ENCODE results near the gene DNAI1. TPM values are rescaled to one million over a fixed set of nuclear protein-coding genes. Genes with fewer than 3 reads are reported as not detected.

DNAI1 gene
- total and polyA plus RNA-seq, 2 of the 4 experiments (the other 2 are of a cell fraction) = not detected

GRCh38 chr9:34519321-34520020 lies 60.9 kb downstream of the DNAI1 start:
- H2AK9ac ChIP-seq (replicated peaks; ENCODE audit: low read depth, low read length, poor library complexity) = no peak overlapping the region
- dilution Hi-C loops (cut with HindIII; ENCODE audit: low sequenced_read_pairs, unreplicated experiment) = no loop called here
- H3K9ac ChIP-seq (ENCODE audit: low read depth, low read length) = no peak overlapping the region
- peaks cover 5% of the 10 kb centered on the region for H4K20me1 ChIP-seq (ENCODE audit: insufficient read depth, low read length)
- ATAC-seq (ENCODE audit: low read depth) (no peak), DNase-seq (no peak)
- no peak overlapping the region for H3K14ac ChIP-seq (replicated peaks; ENCODE audit: low read depth, low read length)
- CTCF ChIA-PET = interaction anchor here (0.6 kb wide), 1 partner anchor 35 kb away, joined by 3 read pairs; no protein-coding TSS in a partner anchor
- no peak overlapping the region for H4K5ac ChIP-seq (ENCODE audit: low read depth, low read length)
- no peak overlapping the region for H3K4me3 ChIP-seq (ENCODE audit: insufficient read depth, low read depth, low read length)
- H3K27ac ChIP-seq (ENCODE audit: insufficient read depth, low read length) = no peak overlapping the region
- POLR2A ChIA-PET (ENCODE audit: unreplicated experiment) = no interaction called here
- H4K91ac ChIP-seq (ENCODE audit: insufficient read depth, low read depth, low read length) = no peak overlapping the region
- H3K4me2 ChIP-seq (ENCODE audit: low read depth, low read length) = no peak overlapping the region
- in situ Hi-C loops (cut with MboI; ENCODE audit: low sequenced_read_pairs) = no loop called here
- H2BK20ac ChIP-seq (ENCODE audit: low read depth, low read length) = no peak overlapping the region
- H2BK5ac ChIP-seq (ENCODE audit: low read depth, low read length, poor library complexity, severe bottlenecking) = no peak overlapping the region
- H3K79me1 ChIP-seq (ENCODE audit: low read depth in 1 of 2, low read length in 2 of 2) = no peaks in the 10 kb centered on the region
- H3K4ac ChIP-seq (ENCODE audit: low read depth, low read length) = no peak overlapping the region
- H3K9me1 ChIP-seq (ENCODE audit: insufficient read depth, low read length) = no peaks in the 10 kb centered on the region
- WGBS, 2 experiments (ENCODE audit: extremely low coverage in 2 of 2, insufficient read length in 1 of 2) = no CpG with 5 or more reads among the region's 2 CpGs
- H3K18ac ChIP-seq (ENCODE audit: low read depth, low read length) = no peak overlapping the region
- intact Hi-C loops (cut with micrococcal nuclease) = no loop called here
- H3K23ac ChIP-seq (ENCODE audit: low read depth, low read length) = no peak overlapping the region
- H2BK120ac ChIP-seq (ENCODE audit: low read depth, low read length) = no peak overlapping the region
- H3K56ac ChIP-seq (ENCODE audit: extremely low read depth, insufficient read depth, low read length) = no peak overlapping the region
- no TSS peak for BruUV-seq (replicated peaks)
- H4K8ac ChIP-seq (ENCODE audit: low read depth in 2 of 2, low read length in 2 of 2) = no peak overlapping the region
- H2BK15ac ChIP-seq (ENCODE audit: low read depth, low read length) = no peak overlapping the region
- no peak for TF ChIP-seq RCOR1 (IDR thresholded peaks at IDR 0.05; ENCODE audit: insufficient replicate concordance, low read length)
- no peak for TF ChIP-seq FOS (IDR thresholded peaks at IDR 0.05; ENCODE audit: low read depth, low read length)
- H3K27me3 ChIP-seq (ENCODE audit: control insufficient read depth, insufficient read depth, low read length) = peaks cover 63% of the 10 kb centered on the region
- H2AK5ac ChIP-seq (ENCODE audit: low read depth, low read length) = no peak overlapping the region
- H2AFZ ChIP-seq (replicated peaks; ENCODE audit: low read length, poor library complexity) = no peak overlapping the region
- H3K9me3 ChIP-seq (ENCODE audit: control insufficient read depth, insufficient read depth, low read length) = no peaks in the 10 kb centered on the region
- H3K36me3 ChIP-seq (ENCODE audit: control insufficient read depth, insufficient read depth, low read length) = no peaks in the 10 kb centered on the region
- no peaks in the 10 kb centered on the region for H3K4me1 ChIP-seq (ENCODE audit: control insufficient read depth, insufficient read depth, low read length)

Data from IMR-90 (cell line).